ENCODE results near the gene RTN1.

DNA sequence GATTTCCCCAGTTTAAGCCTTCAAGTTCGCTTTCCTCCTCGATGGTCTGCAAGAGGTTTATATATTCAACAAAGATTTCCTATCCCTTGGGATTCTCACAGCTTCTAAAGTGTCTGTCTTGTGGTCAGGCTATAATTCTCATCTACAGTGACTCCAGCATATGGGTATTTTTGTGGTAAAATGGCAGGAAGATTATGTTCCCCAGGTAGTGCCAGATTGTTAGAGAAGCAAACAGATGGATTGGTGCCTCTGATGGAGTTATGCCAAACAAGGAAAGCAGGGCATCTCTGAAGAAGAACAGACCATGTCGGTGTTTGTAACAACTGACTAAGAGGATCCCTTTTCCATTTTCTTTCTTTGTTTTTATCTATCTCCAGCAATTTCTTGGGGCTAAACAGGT, 288.4 kb downstream of the RTN1 start:
- no peak for TF ChIP-seq POLR2A (IDR thresholded peaks at IDR 0.05)
- TF ChIP-seq, protein P1, sequence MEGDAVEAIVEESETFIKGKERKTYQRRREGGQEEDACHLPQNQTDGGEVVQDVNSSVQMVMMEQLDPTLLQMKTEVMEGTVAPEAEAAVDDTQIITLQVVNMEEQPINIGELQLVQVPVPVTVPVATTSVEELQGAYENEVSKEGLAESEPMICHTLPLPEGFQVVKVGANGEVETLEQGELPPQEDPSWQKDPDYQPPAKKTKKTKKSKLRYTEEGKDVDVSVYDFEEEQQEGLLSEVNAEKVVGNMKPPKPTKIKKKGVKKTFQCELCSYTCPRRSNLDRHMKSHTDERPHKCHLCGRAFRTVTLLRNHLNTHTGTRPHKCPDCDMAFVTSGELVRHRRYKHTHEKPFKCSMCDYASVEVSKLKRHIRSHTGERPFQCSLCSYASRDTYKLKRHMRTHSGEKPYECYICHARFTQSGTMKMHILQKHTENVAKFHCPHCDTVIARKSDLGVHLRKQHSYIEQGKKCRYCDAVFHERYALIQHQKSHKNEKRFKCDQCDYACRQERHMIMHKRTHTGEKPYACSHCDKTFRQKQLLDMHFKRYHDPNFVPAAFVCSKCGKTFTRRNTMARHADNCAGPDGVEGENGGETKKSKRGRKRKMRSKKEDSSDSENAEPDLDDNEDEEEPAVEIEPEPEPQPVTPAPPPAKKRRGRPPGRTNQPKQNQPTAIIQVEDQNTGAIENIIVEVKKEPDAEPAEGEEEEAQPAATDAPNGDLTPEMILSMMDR (IDR thresholded peaks at IDR 0.05 in 8 of 11, conservative IDR thresholded peaks at IDR 0.05 in 3 of 11), result no peak

Measured in spleen (tissue), 7 donors.